IMR-90 (cell line): Measurements from ENCODE around the gene FGD5.

Experiments used
- CTCF ChIP-seq: conservative IDR thresholded peaks from 2 replicates; pipeline ENCODE4 v1.5.1; 2012; ENCODE audit warnings: mild to moderate bottlenecking, low read depth, low read length, improper control_type of control experiment
- MAZ ChIP-seq: IDR thresholded peaks from 2 replicates; pipeline ENCODE4 v1.6.1; 2012; ENCODE audit warnings: low read depth, mild to moderate bottlenecking, low read length, improper control_type of control experiment, moderate library complexity, borderline replicate concordance
- POLR2A ChIP-seq: IDR thresholded peaks from 2 replicates; pipeline ENCODE4 v1.6.1; 2012; ENCODE audit warnings: mild to moderate bottlenecking, low read depth, low read length
- RAD21 ChIP-seq: IDR thresholded peaks from 2 replicates; pipeline ENCODE4 v1.6.1; 2012; ENCODE audit warnings: low read length, improper control_type of control experiment
- RFX5 ChIP-seq: IDR thresholded peaks from 2 replicates; pipeline ENCODE4 v1.8.0; 2012; ENCODE audit warnings: low read depth, mild to moderate bottlenecking, low read length, moderate library complexity

DNA sequence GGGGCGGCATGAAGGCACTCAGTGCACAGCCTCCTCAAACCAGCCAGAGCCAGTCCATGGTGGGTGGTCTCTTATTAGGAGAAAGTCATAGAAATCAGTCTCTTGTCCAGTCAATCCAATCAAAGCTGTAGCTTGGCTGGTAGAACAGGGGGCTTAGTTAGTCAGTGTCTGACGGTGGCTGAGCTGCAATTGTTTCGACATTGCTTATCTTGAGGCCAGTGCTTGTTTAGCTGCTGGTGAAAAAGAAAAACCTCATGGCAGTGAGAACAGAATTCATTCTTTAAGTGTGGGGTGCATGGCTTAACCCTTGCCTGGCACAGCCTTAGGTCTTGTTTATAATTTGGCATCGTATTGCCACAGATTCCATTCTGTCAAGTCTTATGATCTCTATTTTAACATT is 53.9 kb downstream of the FGD5 start:
- TF ChIP-seq RFX5 (no peak), CTCF (no peak), MAZ (no peak), POLR2A (no peak), RAD21 (no peak)
